Natural killer cell treated with Interleukin-12 subunit alpha and Interleukin-12 subunit beta and Interleukin-15 and Interleukin-18, amount 100 ng/mL, for 72 hours (primary cell): Measurements from ENCODE around the gene TMEM161A. TPM values are rescaled to one million over a fixed set of nuclear protein-coding genes. Genes with fewer than 3 reads are reported as not detected.
A peak's percentile ranks its signal among the peaks of the same experiment; 100 is the strongest.

Experiments
- ATAC-seq, 2 donors: fragments of 150-1000 bp; cut with Tn5 transposase in 1 of 2; sonication (Bioruptor Pico), chemical (Tn5 transposase) in 1 of 2; 2 replicates each; pipeline ENCODE4 v1.10.0; 2021
- DNase-seq: peaks from one replicate; pipeline ENCODE4 v3.0.0; 2022; ENCODE audit warnings: low spot score
- H3K27ac Mint-ChIP-seq, 2 donors: 1 replicate in 1 of 2; 2 replicates in 1 of 2; pipeline ENCODE4 v1.8.0; 2022; ENCODE audit warnings: mixed read lengths in 2 of 2, mild to moderate bottlenecking in 1 of 2, moderate library complexity in 1 of 2
- H3K27me3 Mint-ChIP-seq, 2 donors: 1 replicate in 1 of 2; 2 replicates in 1 of 2; pipeline ENCODE4 v1.8.0; 2022; ENCODE audit warnings: mixed read lengths in 2 of 2
- H3K36me3 Mint-ChIP-seq: one replicate; pipeline ENCODE4 v1.8.0; 2022; ENCODE audit warnings: mixed read lengths
- H3K4me1 Mint-ChIP-seq, 2 donors: 1 replicate in 1 of 2; 2 replicates in 1 of 2; pipeline ENCODE4 v1.8.0; 2022; ENCODE audit warnings: low read depth in 2 of 2, mixed read lengths in 2 of 2, mild to moderate bottlenecking in 1 of 2
- H3K4me3 Mint-ChIP-seq: one replicate; pipeline ENCODE4 v1.8.0; 2022; ENCODE audit warnings: mixed read lengths
- H3K9me3 Mint-ChIP-seq: 2 replicates; pipeline ENCODE4 v1.8.0; 2022; ENCODE audit warnings: mixed read lengths
- total RNA-seq, 2 donors: library from RNA; stranded (reverse); gene quantifications; one replicate each; pipeline ENCODE4 v1.2.3, GENCODE V29; 2022

The TMEM161A gene
- total RNA-seq, 2 donors from 2014 or later, result 22.0 to 38.1 TPM

DNA sequence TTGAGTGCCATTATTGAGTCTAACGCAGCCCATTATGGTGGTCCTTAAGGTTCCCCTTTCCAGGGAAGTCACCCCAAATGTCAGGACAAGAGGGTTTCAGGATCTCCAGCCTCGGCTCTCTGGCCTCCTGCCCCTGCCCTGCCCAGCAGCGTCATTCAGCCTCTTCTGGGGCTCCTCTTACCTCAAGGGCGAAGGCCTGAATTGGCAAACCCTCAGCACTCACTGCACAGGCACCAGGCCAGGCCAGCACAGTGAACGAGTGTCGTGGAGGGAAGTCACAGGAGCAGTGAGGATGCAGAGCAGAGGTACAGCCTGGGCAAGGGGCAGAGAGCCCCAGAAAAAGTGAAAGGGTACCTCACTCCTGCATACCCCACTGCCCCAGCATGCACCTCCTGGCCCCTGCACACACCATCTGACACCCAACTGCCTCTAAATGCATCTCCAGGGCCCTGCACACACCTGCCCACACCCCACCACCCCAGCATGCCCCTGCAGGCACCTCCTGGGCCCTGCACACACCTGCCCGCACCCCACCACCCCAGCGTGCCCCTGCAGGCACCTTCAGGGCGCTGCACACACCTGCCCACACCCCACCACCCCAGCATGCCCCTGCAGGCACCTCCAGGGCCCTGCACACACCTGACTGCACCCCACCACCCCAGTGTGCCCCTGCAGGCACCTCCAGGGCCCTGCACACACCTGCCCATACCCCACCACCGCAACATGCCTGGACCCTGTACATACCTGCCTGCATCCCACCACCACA lies 54.7 kb downstream of the TMEM161A start:
- ATAC-seq, result no peak
- H3K27ac Mint-ChIP-seq, result no peak overlapping the region

DNA sequence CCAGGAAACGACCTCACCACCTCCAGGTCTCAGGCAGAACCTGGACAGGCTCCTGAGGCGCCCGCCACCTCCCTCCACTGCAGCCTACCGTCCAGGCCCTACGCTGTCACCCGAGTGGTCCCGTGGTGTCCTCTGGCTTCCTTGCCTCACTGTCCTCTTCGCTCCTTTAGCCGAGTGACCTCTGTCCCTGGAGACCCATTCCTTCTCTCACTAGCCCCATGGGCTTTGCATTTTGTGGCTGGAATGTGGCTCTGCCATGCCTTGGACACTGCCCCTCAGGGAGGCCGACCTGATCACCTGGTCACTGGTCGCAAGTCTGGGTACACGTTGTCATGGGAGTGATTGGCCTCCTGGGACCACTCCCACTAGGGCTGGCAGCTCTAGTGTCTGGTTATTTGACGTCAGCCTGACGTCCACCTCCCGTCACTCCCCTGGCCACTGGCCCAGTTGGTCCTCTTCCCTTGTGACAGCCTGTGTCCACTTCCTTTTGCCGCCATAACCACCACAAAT lies 56.6 kb downstream of the TMEM161A start:
- Mint-ChIP-seq H3K27ac (peak overlapping the region in 1 of 2 donors; percentile 59), H3K9me3 (no peaks in the 10 kb centered on the region), H3K4me3 (no peak overlapping the region), H3K36me3 (no peaks in the 10 kb centered on the region), H3K27me3 (no peaks in the 10 kb centered on the region), H3K4me1 (peaks cover 19 to 32% of the 10 kb centered on the region in 2 donors)
- DNase-seq, result no peak
- no peak for ATAC-seq

More for the DNA sequence above, 54.7 kb downstream of the TMEM161A start:
- Mint-ChIP-seq H3K36me3 (no peaks in the 10 kb centered on the region), H3K27me3 (no peaks in the 10 kb centered on the region), H3K4me1 (peaks cover 15 to 29% of the 10 kb centered on the region in 2 donors), H3K4me3 (no peak overlapping the region), H3K9me3 (no peaks in the 10 kb centered on the region)
- no peak for DNase-seq

DNA sequence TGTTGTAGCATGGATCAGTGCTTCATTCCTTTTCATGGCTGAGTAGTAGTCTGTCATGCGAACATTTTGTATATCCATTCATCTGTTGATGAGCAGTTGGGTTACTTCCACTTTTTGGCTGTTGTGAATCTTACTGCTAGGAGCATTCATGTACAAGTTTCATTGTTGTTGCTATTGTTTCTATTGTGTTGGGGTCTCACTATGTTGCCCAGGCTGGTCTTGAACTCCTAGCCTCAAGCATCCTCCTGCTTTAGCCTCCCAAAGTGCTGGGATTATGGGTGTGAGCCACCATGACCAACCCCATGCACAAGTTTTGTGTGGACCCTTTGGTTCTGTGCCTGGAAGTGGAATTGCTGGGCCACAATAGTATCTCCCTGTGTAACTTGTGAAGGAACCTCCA lies 58.7 kb downstream of the TMEM161A start:
- Mint-ChIP-seq H3K4me1 (peaks cover 22 to 34% of the 10 kb centered on the region in 2 donors), H3K36me3 (no peaks in the 10 kb centered on the region), H3K27me3 (no peaks in the 10 kb centered on the region), H3K27ac (peak overlapping the region in 1 of 2 donors; percentile 59), H3K9me3 (no peaks in the 10 kb centered on the region), H3K4me3 (no peak overlapping the region)
- ATAC-seq (no peak), DNase-seq (no peak)

DNA sequence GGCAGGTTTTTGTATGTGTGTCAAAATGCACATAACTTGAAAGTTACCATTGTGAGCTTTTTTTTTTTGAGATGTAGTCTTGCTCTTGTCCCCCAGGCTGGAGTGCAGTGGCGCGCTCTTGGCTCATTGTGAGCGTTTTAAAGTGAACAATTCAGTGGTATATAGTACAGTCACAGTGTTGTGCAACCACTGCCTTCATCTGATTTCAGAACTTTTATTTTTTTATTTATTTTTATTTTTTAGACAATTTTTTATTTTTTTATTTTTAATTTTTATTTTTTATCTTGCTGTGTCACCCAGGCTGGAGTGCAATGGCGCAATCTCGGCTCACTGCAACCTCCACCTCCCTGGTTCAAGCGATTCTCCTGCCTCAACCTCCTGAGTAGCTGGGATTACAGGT lies 59.5 kb downstream of the TMEM161A start:
- no peaks in the 10 kb centered on the region for H3K9me3 Mint-ChIP-seq
- no peaks in the 10 kb centered on the region for H3K36me3 Mint-ChIP-seq
- no peaks in the 10 kb centered on the region for H3K27me3 Mint-ChIP-seq
- no peak for DNase-seq
- no peak overlapping the region for H3K4me3 Mint-ChIP-seq
- peaks cover 22 to 33% of the 10 kb centered on the region in 2 donors for H3K4me1 Mint-ChIP-seq
- H3K27ac Mint-ChIP-seq, result no peak overlapping the region
- ATAC-seq, result no peak

DNA sequence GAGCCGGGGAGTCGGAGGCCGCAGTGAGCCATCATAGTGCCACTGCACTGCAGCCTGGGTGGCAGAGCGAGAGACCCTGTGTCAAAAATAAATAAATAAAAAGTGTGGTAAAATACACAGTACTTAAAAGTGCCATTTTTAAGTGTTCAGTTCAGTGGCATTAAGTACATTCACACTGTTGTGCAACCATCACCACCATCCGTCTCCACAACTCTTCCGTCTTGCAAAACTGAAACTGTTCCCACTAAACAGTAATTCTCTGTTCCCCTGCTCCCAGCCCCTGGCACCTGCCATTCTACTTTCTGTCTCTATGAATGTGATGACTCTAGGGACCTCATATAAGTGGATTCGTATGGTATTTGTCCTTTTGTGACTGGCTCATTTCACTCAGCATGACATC lies 61.2 kb downstream of the TMEM161A start:
- peaks cover 25 to 33% of the 10 kb centered on the region in 2 donors for H3K4me1 Mint-ChIP-seq
- H3K4me3 Mint-ChIP-seq, result no peak overlapping the region
- H3K27ac Mint-ChIP-seq, result peak overlapping the region in 1 of 2 donors; percentile 51

GRCh38 chr19:19076476-19076875 lies 61.8 kb downstream of the TMEM161A start:
- Mint-ChIP-seq H3K36me3 (no peaks in the 10 kb centered on the region), H3K4me3 (no peak overlapping the region), H3K27me3 (no peaks in the 10 kb centered on the region), H3K4me1 (peaks cover 21 to 30% of the 10 kb centered on the region in 2 donors), H3K9me3 (no peaks in the 10 kb centered on the region), H3K27ac (peak overlapping the region in 1 of 2 donors; percentile 51)
- DNase-seq (no peak), ATAC-seq (no peak)

More for the DNA sequence above, 61.2 kb downstream of the TMEM161A start:
- no peaks in the 10 kb centered on the region for H3K27me3 Mint-ChIP-seq
- DNase-seq (no peak), ATAC-seq (no peak)
- H3K9me3 Mint-ChIP-seq, result no peaks in the 10 kb centered on the region
- no peaks in the 10 kb centered on the region for H3K36me3 Mint-ChIP-seq

DNA sequence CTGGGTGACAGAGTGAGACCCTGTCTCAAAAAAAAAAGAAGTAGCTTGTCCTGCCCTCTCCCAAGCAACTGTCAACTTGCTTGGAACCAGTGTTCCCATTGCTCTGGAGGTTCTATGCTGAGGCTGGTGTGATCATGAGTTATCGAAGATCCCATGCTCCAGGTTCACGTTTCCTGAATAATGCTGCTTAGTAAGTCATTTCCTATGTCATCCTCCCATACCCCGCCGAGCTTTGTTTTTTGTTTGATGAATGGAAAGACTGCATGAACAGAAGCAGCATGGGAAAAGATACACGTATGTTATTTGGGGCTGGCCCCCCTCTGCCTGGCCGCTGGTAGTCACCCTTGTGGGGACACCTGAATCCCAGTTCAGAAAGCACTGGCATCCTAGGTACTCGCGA lies 63.2 kb downstream of the TMEM161A start:
- ATAC-seq (no peak), DNase-seq (no peak)
- H3K27ac Mint-ChIP-seq, result no peak overlapping the region
- H3K36me3 Mint-ChIP-seq, result no peaks in the 10 kb centered on the region
- H3K9me3 Mint-ChIP-seq, result no peaks in the 10 kb centered on the region
- H3K4me1 Mint-ChIP-seq, result peaks cover 21 to 36% of the 10 kb centered on the region in 2 donors
- H3K4me3 Mint-ChIP-seq, result no peak overlapping the region
- H3K27me3 Mint-ChIP-seq, result no peaks in the 10 kb centered on the region

DNA sequence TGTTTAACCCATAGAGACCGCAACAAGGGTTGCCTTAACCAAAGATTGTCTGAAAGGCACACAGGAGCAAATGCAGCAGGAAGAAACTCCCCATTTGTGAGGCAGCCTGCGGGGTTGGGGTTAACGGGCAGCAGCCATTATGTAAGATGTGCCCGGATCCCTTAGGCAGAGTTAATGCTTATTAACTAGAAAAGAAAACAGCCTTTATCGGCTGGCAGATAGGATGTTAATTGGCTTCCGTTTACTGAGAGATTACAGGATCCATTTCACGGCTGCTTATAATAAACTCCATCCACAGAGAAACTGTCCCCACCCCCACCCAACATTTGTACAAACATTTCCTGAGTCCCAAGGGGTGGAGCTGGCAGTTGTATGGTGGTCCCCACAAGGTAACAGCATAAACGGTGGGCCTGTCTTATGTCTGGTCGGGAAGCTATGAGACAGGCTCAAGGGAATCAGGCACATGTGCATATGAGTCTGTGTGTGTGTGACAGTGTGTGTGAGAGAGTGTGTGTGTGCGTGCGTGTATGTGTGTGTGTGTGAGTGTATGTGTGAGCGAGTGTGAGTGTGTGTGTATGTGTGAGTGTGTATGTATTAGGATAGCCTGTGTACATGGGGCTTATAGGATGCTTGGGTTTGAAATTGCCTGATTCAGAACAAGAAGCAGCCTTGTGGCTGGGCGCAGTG lies 63.9 kb downstream of the TMEM161A start:
- ATAC-seq (no peak), DNase-seq (no peak)
- Mint-ChIP-seq H3K27me3 (no peaks in the 10 kb centered on the region), H3K36me3 (no peaks in the 10 kb centered on the region), H3K4me3 (no peak overlapping the region), H3K27ac (no peak overlapping the region), H3K4me1 (peaks cover 17 to 33% of the 10 kb centered on the region in 2 donors), H3K9me3 (no peaks in the 10 kb centered on the region)

DNA sequence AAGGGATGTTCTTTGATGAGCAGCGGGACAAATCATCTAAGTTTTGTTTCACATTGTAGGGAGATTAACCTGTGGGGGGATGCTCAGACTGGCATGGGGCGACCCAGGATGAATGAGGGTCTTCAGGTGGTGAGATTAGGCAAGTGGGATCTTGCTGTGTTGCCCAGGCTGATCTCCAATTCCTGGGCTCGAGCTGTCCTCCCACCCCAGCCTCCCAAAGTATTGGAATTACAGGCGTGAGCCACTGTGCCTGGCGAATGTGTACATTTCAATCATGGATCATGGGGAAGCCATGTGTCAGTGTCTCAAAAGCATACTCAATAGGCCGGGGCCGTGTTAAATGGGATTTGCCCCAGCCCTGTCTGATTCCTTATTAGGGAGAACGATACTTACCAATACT lies 66.4 kb downstream of the TMEM161A start:
- H3K4me3 Mint-ChIP-seq, result no peak overlapping the region
- no peaks in the 10 kb centered on the region for H3K27me3 Mint-ChIP-seq
- DNase-seq (no peak), ATAC-seq (no peak)
- H3K27ac Mint-ChIP-seq, result no peak overlapping the region
- no peaks in the 10 kb centered on the region for H3K9me3 Mint-ChIP-seq
- no peaks in the 10 kb centered on the region for H3K36me3 Mint-ChIP-seq
- H3K4me1 Mint-ChIP-seq, result peaks cover 18 to 33% of the 10 kb centered on the region in 2 donors

Other genes with a start within 250 kb of the TMEM161A start
- gene CERS1, start 242.3 kb downstream of the TMEM161A start, total RNA-seq, result not detected
- gene COPE, start 219.1 kb downstream of the TMEM161A start, total RNA-seq, result 100 to 1,000 TPM; 204 to 275 TPM
- 100 to 1,000 TPM in 1 of 2 donors, 10 to 100 TPM in 1; 72.7 to 119 TPM for gene DDX49, start 218.8 kb downstream of the TMEM161A start, total RNA-seq
- under 1 TPM in 1 of 2 donors, not detected in 1; 0.86 TPM for gene HOMER3, start 197.3 kb downstream of the TMEM161A start, total RNA-seq
- gene SUGP2, start 105.0 kb downstream of the TMEM161A start, total RNA-seq, result 100 to 1,000 TPM; 102 to 196 TPM
- 10 to 100 TPM; 22.3 to 43.9 TPM for gene ARMC6, start 104.9 kb downstream of the TMEM161A start, total RNA-seq
- 10 to 100 TPM; 18.3 to 22.8 TPM for gene SLC25A42, start 74.5 kb downstream of the TMEM161A start, total RNA-seq
- gene MEF2B, start 31.8 kb upstream of the TMEM161A start, total RNA-seq, result 1 to 10 TPM; 2.4 to 5.9 TPM
- 10 to 100 TPM; 47.2 to 64.5 TPM for gene BORCS8, start 53.7 kb upstream of the TMEM161A start, total RNA-seq
- 100 to 1,000 TPM in 1 of 2 donors, 10 to 100 TPM in 1; 45.2 to 107 TPM for gene RFXANK, start 53.8 kb upstream of the TMEM161A start, total RNA-seq
- gene NR2C2AP, start 64.9 kb upstream of the TMEM161A start, total RNA-seq, result 10 to 100 TPM; 34.0 to 71.0 TPM
- gene NCAN, start 73.5 kb upstream of the TMEM161A start, total RNA-seq, result not detected
- under 1 TPM in 1 of 2 donors, not detected in 1; 0.14 TPM for gene TM6SF2, start 134.8 kb upstream of the TMEM161A start, total RNA-seq
- gene SUGP1, start 182.0 kb upstream of the TMEM161A start, total RNA-seq, result 10 to 100 TPM; 61.1 to 69.6 TPM
- gene MAU2, start 182.4 kb upstream of the TMEM161A start, total RNA-seq, result 100 to 1,000 TPM in 1 of 2 donors, 10 to 100 TPM in 1; 83.7 to 122 TPM